HepG2 (cell line): ENCODE data around the gene TRMT2A. TPM values are rescaled to one million over a fixed set of nuclear protein-coding genes. Genes with fewer than 3 reads are reported as not detected.

Source experiments
- ATAC-seq: fragments of 200-7000 bp; cut with Tn5 transposase; 3 replicates; pipeline ENCODE4 v1.9.1; 2020; ENCODE audit warnings: mild to moderate bottlenecking, moderate library complexity
- BruUV-seq: library from RNA; stranded (reverse); fragments of 400-500 nt; replicated peaks from 2 replicates; lab custom pipeline; 2021; lab: Mats Ljungman, UMichigan
- CTCF ChIA-PET: fragments of 300-600 bp; formaldehyde crosslinking; extraction: SDS; loops from one replicate; lab custom pipeline; 2021; ENCODE audit warnings: low total read pairs, inconsistent platforms, low intra/inter-chr PET ratio; lab: Yijun Ruan, JAX
- POLR2A ChIA-PET: fragments of 350-600 bp; sonication (Branson Sonifier 250); formaldehyde crosslinking; loops from one replicate; lab custom pipeline; 2020; ENCODE audit warnings: antibody characterized with exemption, inconsistent platforms; lab: Yijun Ruan, JAX
- DNase-seq: peaks from one replicate; pipeline ENCODE4 v3.0.0-alpha.2; 2015; ENCODE audit warnings: low spot score
- FAIRE-seq: peaks from 3 replicates; lab custom pipeline; 2011; peaks lifted over from hg19 to GRCh38; lab: Jason Lieb, UNC
- H2AFZ ChIP-seq: one replicate; pipeline ENCODE4 v1.6.1; 2011; ENCODE audit warnings: low read length, inconsistent platforms
- H3K27ac ChIP-seq: fragments of 300-600 bp; 3 replicates; pipeline ENCODE4 v1.8.0; 2011; ENCODE audit warnings: mixed run types, mild to moderate bottlenecking, mixed read lengths, low read length, inconsistent platforms; ENCODE audit not compliant: insufficient read depth; ENCODE audit errors: extremely low read length
- H3K27me3 ChIP-seq, 2 experiments: fragments of 200-600 bp in 1 of 2; 2 replicates in 1 of 2; 3 replicates in 1 of 2; pipeline versions ENCODE4 v1.6.0 to v1.8.0; 2011; ENCODE audit warnings: low read length in 2 of 2, mild to moderate bottlenecking in 2 of 2, moderate library complexity in 2 of 2, inconsistent platforms in 1 of 2; ENCODE audit not compliant: insufficient read depth in 2 of 2, control insufficient read depth in 1 of 2
- H3K36me3 ChIP-seq, 2 experiments: fragments of 200-600 bp in 1 of 2; replicated peaks in 1 of 2; 2 replicates in 1 of 2; 3 replicates in 1 of 2; pipeline versions ENCODE4 v1.5.1 to v1.8.0; 2011; ENCODE audit warnings: low read length in 2 of 2, inconsistent platforms in 1 of 2; ENCODE audit not compliant: insufficient read depth in 2 of 2, control insufficient read depth in 1 of 2
- H3K4me1 ChIP-seq: 2 replicates; pipeline ENCODE4 v1.5.1; 2012; ENCODE audit warnings: low read length, inconsistent platforms; ENCODE audit not compliant: insufficient read depth
- H3K4me2 ChIP-seq: 2 replicates; pipeline ENCODE4 v1.6.0; 2011; ENCODE audit warnings: low read depth, low read length, inconsistent platforms
- H3K4me3 ChIP-seq, 3 experiments: fragments of 200-600 bp in 1 of 3; sonication (generic), shearing (Covaris generic) in 1 of 3; replicated peaks in 1 of 3; 2 replicates each; pipeline ENCODE4 v1.5.1; 2011 to 2016; ENCODE audit warnings: low read length in 3 of 3, inconsistent platforms in 2 of 3, low read depth in 2 of 3, mild to moderate bottlenecking in 2 of 3, control low read depth in 1 of 3, mixed read lengths in 1 of 3; ENCODE audit not compliant: insufficient read depth in 1 of 3
- H3K79me2 ChIP-seq: one replicate; pipeline ENCODE4 v1.6.1; 2011; ENCODE audit warnings: low read length, inconsistent platforms; ENCODE audit not compliant: insufficient read depth
- H3K9ac ChIP-seq: 2 replicates; pipeline ENCODE4 v1.6.0; 2011; ENCODE audit warnings: mild to moderate bottlenecking, low read depth, low read length, inconsistent platforms; ENCODE audit not compliant: insufficient read depth
- H3K9me3 ChIP-seq: 2 replicates; pipeline ENCODE4 v1.5.1; 2012; ENCODE audit warnings: mild to moderate bottlenecking, low read length
- H4K20me1 ChIP-seq: 2 replicates; pipeline ENCODE4 v1.6.0; 2011; ENCODE audit warnings: inconsistent platforms, mild to moderate bottlenecking, low read length, moderate library complexity; ENCODE audit not compliant: insufficient read depth
- CBX5 ChIP-seq: sonication (generic); formaldehyde crosslinking; IDR thresholded peaks from 2 replicates; pipeline ENCODE4 v1.4.0; 2020; ENCODE audit warnings: missing genetic modification reagents, borderline replicate concordance
- FOXA1 ChIP-seq, 2 experiments: fragments of 450-650 bp in 1 of 2; sonication (generic) in 1 of 2; formaldehyde crosslinking in 1 of 2; IDR thresholded peaks; 2 replicates each; pipeline versions ENCODE4 v1.4.0 to v1.6.1; 2016 to 2020; ENCODE audit warnings: missing genetic modification reagents in 1 of 2
- GLI4 ChIP-seq: sonication (generic); formaldehyde crosslinking; IDR thresholded peaks from 2 replicates; pipeline ENCODE4 v1.5.1; 2020; ENCODE audit warnings: missing genetic modification reagents, mild to moderate bottlenecking, moderate library complexity, borderline replicate concordance
- LRRFIP1 ChIP-seq: sonication (generic); formaldehyde crosslinking; conservative IDR thresholded peaks from 2 replicates; pipeline ENCODE4 v1.4.0; 2020; ENCODE audit warnings: missing genetic modification reagents
- MLXIP ChIP-seq: sonication (generic); formaldehyde crosslinking; IDR thresholded peaks from 2 replicates; pipeline ENCODE4 v1.9.0; 2021; ENCODE audit warnings: missing genetic modification reagents, borderline replicate concordance
- NCOA2 ChIP-seq: sonication (generic); formaldehyde crosslinking; IDR thresholded peaks from 2 replicates; pipeline ENCODE4 v1.8.0; 2022; ENCODE audit warnings: inconsistent platforms
- POLR2A ChIP-seq, 2 experiments: IDR thresholded peaks; 2 replicates each; pipeline ENCODE4 v1.6.1; 2011; ENCODE audit warnings: low read depth in 2 of 2, low read length in 2 of 2, mild to moderate bottlenecking in 1 of 2, moderate library complexity in 1 of 2; ENCODE audit not compliant: insufficient read depth in 1 of 2
- RBM22 ChIP-seq: fragments of 200-400 bp; formaldehyde crosslinking; optimal IDR thresholded peaks from 2 replicates; pipeline ENCODE3; 2017; ENCODE audit warnings: mild to moderate bottlenecking, low read length, moderate library complexity
- ZFP36L1 ChIP-seq: sonication (generic); formaldehyde crosslinking; IDR thresholded peaks from 2 replicates; pipeline ENCODE4 v1.8.0; 2022; ENCODE audit warnings: mild to moderate bottlenecking, missing genetic modification reagents, moderate library complexity
- ZNF580 ChIP-seq: IDR thresholded peaks from 2 replicates; pipeline ENCODE4 v1.6.1; 2016; ENCODE audit warnings: low read depth, borderline replicate concordance
- ZNF589 ChIP-seq: sonication (generic); formaldehyde crosslinking; conservative IDR thresholded peaks from 2 replicates; pipeline ENCODE4 v1.8.0; 2022; ENCODE audit warnings: mild to moderate bottlenecking, moderate library complexity, missing genetic modification reagents
- WGBS: methylation state at CpG from one replicate; pipeline ENCODE4 v1.1.6; 2017; ENCODE audit warnings: low lambda C conversion rate; 5-methylcytosine and 5-hydroxymethylcytosine counted together
- in situ Hi-C: cut with HindIII; loops from 2 replicates; pipeline ENCODE4 v1.10.0; 2017; ENCODE audit warnings: low pct_unique_long_range_greater_than_20kb; ENCODE audit not compliant: extremely low pct_ligation_motif_present
- intact Hi-C: fragments of 100-400 bp; cut with micrococcal nuclease; formaldehyde crosslinking; loops from one replicate; pipeline ENCODE4 v1.10.0; 2022; ENCODE audit not compliant: unreplicated experiment
- polyA plus RNA-seq, 8 experiments: library from polyadenylated mRNA; depleted of rRNA in 3 of 8; stranded (reverse) in 7 of 8; unstranded in 1 of 8; fragments of >200 nt; fragmentation: Illumina TruSeq in 4 of 8; extraction: Trizol in 4 of 8; gene quantifications; 2 replicates each; pipeline versions ENCODE4 v1.2.1 to v1.2.3, GENCODE V29; 2011 to 2016; ENCODE audit warnings: low read depth in 4 of 8, missing spikeins in 1 of 8, mixed read lengths in 1 of 8; ENCODE audit not compliant: insufficient read depth in 1 of 8
- total RNA-seq, 5 experiments: library from RNA; depleted of rRNA; stranded (reverse); fragments of >200 nt; fragmentation: Illumina TruSeq; extraction: Trizol; gene quantifications; 2 replicates each; pipeline ENCODE4 v1.2.3, GENCODE V29; 2016; ENCODE audit warnings: low read depth in 1 of 5

TRMT2A gene
- total and polyA plus RNA-seq, 2 of the 13 experiments (the other 11 are each of a cell fraction or from before 2014, with no cell fraction given), result 24.0 to 30.3 TPM

GRCh38 chr22:20062766-20063083 is 54.3 kb downstream of the TRMT2A start:
- in situ Hi-C loops (no loop called here), intact Hi-C loops (no loop called here)
- Histone ChIP-seq H3K4me3 (no peak overlapping the region), H2AFZ (no peak overlapping the region), H3K79me2 (no peaks in the 10 kb centered on the region), H3K36me3 (peaks cover 0 to 12% of the 10 kb centered on the region in 2 experiments; a peak in 2 of 5 replicates), H3K9me3 (no peaks in the 10 kb centered on the region), H3K4me2 (no peak overlapping the region), H3K9ac (no peak overlapping the region), H3K4me1 (no peaks in the 10 kb centered on the region), H3K27ac (no peak overlapping the region), H4K20me1 (no peaks in the 10 kb centered on the region), H3K27me3 (no peaks in the 10 kb centered on the region)
- 86% methylated on average over 11 of the region's 11 CpGs for WGBS
- TF ChIP-seq ZFP36L1 (CRISPR knock-in tag) (no peak), CBX5 (CRISPR knock-in tag) (no peak), FOXA1 (IDR thresholded peaks at IDR 0.05) (no peak), FOXA1 (CRISPR knock-in tag; IDR thresholded peaks at IDR 0.05) (no peak), POLR2A (IDR thresholded peaks at IDR 0.05; ENCODE audit: insufficient read depth in 1 of 2, low read depth in 2 of 2, low read length in 2 of 2) (no peak), ZNF589 (no peak), GLI4 (no peak), RBM22 (no peak), MLXIP (no peak), NCOA2 (CRISPR knock-in tag) (no peak), LRRFIP1 (CRISPR knock-in tag) (no peak), ZNF580 (CRISPR knock-in tag) (no peak)
- BruUV-seq, result no TSS peak
- POLR2A ChIA-PET, result no interaction called here
- no peak for FAIRE-seq
- no peak for ATAC-seq
- CTCF ChIA-PET, result no interaction called here
- no peak for DNase-seq
